Breast epithelium (tissue), 4 donors: Measurements from ENCODE around the gene CNNM3. TPM values are rescaled to one million over a fixed set of nuclear protein-coding genes. Genes with fewer than 3 reads are reported as not detected.
A peak's percentile ranks its signal among the peaks of the same experiment; 100 is the strongest.

Experiments used
- DNase-seq, 2 donors: peaks; one replicate each; pipeline ENCODE4 v3.0.0-alpha.2; 2019; ENCODE audit warnings: low spot score in 2 of 2
- H3K27ac ChIP-seq, 2 donors: fragments of 200-600 bp; sonication (generic) in 1 of 2; one replicate each; pipeline ENCODE4 v1.5.1; 2016 to 2019; ENCODE audit warnings: mild to moderate bottlenecking in 1 of 2
- H3K27me3 ChIP-seq, 2 donors: fragments of 200-600 bp; sonication (generic) in 1 of 2; one replicate each; pipeline versions ENCODE4 v1.5.1 to v1.6.0; 2017 to 2019; ENCODE audit warnings: control low read depth in 1 of 2, mild to moderate bottlenecking in 1 of 2
- H3K36me3 ChIP-seq: fragments of 200-600 bp; one replicate; pipeline ENCODE4 v1.5.1; 2019
- H3K4me1 ChIP-seq, 2 donors: fragments of 200-600 bp; sonication (generic); one replicate each; pipeline ENCODE4 v1.5.1; 2016 to 2019; ENCODE audit warnings: control low read depth in 1 of 2
- H3K4me3 ChIP-seq, 3 donors: fragments of 200-600 bp; sonication (generic); 1 replicate in 2 of 3; 2 replicates in 1 of 3; pipeline ENCODE4 v1.5.1; 2016 to 2019; ENCODE audit warnings: mild to moderate bottlenecking in 3 of 3, moderate library complexity in 2 of 3
- H3K9me3 ChIP-seq, 2 donors: fragments of 200-600 bp; sonication (generic) in 1 of 2; one replicate each; pipeline ENCODE4 v1.5.1; 2016 to 2019; ENCODE audit warnings: control low read depth in 1 of 2
- POLR2A ChIP-seq: fragments of 450-650 bp; IDR thresholded peaks from one replicate; pipeline ENCODE4 v1.6.1; 2016; ENCODE audit warnings: antibody characterized with exemption, mild to moderate bottlenecking, moderate library complexity
- POLR2AphosphoS5 ChIP-seq, 3 donors: sonication (generic); formaldehyde crosslinking; IDR thresholded peaks; one replicate each; pipeline ENCODE4 v1.6.1; 2017; ENCODE audit warnings: antibody characterized with exemption in 3 of 3
- intact Hi-C: fragments of 100-400 bp; cut with DNase I; formaldehyde crosslinking; loops from one replicate; pipeline ENCODE4 v1.15.1; 2023; ENCODE audit warnings: low total_unique reads
- total RNA-seq, 3 donors: library from RNA; depleted of rRNA; stranded (reverse); fragments of >200 nt; gene quantifications; one replicate each; pipeline ENCODE4 v1.1.0, GENCODE V29; 2016
- TF ChIP-seq, protein P1 (sequence below), 3 donors: fragments of 450-650 bp; IDR thresholded peaks; one replicate each; pipeline ENCODE4 v1.5.1; 2016 to 2017; ENCODE audit warnings: antibody characterized with exemption in 3 of 3, mild to moderate bottlenecking in 3 of 3, moderate library complexity in 3 of 3

CNNM3 gene
- total RNA-seq, result 10 to 100 TPM in 2 of 3 donors, 1 to 10 TPM in 1; 7.5 to 13.8 (median 11.8) TPM

DNA sequence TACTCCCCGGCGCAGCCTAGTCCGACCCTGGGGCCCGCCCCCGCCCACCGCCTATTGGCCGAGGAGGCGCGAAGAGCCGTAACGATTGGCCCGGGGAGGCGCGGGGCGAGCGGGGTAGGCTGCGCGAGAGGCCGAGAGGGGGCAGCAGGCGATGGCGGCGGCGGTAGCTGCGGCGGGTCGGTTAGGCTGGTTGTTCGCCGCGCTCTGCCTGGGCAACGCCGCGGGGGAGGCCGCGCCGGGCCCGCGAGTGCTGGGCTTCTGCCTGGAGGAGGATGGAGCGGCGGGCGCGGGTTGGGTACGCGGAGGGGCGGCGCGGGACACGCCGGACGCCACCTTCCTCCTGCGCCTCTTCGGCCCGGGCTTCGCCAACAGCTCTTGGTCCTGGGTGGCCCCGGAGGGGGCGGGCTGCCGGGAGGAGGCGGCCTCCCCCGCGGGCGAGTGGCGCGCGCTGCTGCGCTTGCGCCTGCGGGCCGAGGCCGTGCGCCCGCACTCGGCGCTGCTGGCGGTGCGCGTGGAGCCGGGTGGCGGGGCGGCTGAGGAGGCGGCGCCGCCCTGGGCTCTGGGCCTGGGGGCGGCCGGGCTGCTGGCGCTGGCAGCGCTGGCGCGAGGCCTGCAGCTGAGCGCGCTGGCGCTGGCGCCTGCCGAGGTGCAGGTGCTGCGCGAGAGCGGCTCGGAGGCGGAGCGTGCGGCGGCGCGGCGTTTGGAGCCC, at the start of gene CNNM3:
TSS of gene CNNM3 (plus strand) at position 142 of the 709 bp plus-strand sequence. CDS start at position 152, 10 bp downstream.
- Histone ChIP-seq H3K27ac (peak within 1 kb of the TSS; percentile 90 to 93), H3K36me3 (no peaks in the 10 kb centered on the region), H3K9me3 (no peaks in the 10 kb centered on the region), H3K4me3 (peak within 1 kb of the TSS; percentile 78 to 97 (median 84)), H3K27me3 (no peaks in the 10 kb centered on the region), H3K4me1 (peaks cover 14 to 18% of the 10 kb centered on the region in 2 donors)
- intact Hi-C loops, result no loop called here
- DNase-seq, result peak; percentile 94 to 96
- TF ChIP-seq, protein P1, sequence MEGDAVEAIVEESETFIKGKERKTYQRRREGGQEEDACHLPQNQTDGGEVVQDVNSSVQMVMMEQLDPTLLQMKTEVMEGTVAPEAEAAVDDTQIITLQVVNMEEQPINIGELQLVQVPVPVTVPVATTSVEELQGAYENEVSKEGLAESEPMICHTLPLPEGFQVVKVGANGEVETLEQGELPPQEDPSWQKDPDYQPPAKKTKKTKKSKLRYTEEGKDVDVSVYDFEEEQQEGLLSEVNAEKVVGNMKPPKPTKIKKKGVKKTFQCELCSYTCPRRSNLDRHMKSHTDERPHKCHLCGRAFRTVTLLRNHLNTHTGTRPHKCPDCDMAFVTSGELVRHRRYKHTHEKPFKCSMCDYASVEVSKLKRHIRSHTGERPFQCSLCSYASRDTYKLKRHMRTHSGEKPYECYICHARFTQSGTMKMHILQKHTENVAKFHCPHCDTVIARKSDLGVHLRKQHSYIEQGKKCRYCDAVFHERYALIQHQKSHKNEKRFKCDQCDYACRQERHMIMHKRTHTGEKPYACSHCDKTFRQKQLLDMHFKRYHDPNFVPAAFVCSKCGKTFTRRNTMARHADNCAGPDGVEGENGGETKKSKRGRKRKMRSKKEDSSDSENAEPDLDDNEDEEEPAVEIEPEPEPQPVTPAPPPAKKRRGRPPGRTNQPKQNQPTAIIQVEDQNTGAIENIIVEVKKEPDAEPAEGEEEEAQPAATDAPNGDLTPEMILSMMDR (IDR thresholded peaks at IDR 0.05), result peak; percentile 52 to 73 (median 70)
- TF ChIP-seq POLR2AphosphoS5 (IDR thresholded peaks at IDR 0.05) (peak; percentile 62 to 80 (median 71)), POLR2A (no peak)

DNA sequence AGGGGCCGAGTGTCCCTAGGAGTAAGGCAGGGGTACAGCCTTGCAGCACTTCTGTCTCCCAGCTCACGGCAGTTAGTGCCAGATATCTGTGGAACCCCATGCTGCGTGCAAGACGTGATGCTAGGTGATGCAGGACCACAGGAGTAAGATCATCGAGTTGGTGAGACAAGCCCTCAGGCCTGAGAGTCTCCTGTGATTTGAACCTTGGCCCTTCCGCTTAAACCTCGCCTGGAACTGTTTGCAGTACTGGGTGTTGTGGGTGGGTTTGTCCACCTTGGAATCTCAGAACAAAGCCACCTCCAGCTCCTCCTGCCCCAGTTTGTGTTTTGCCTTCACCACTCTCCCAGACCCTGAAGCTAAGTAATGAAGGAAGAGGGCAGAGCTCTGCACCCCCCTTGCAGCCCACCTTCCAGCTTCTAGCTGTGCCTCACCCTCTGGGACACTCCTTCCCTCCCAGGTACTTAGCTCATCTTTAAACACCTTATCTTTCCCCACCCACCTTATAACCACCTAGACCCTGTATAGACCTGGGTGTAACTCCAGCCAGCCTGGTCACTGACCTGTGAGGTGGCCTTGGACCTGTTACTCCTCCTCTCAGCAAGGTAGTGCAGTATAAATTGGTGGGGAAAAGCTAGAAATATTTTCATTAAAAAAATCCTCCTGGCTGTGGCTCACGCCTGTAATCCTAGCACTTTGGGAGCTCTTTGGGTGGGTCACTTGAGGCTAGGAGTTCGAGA, 48.8 kb upstream of the CNNM3 start:
- TF ChIP-seq POLR2AphosphoS5 (IDR thresholded peaks at IDR 0.05) (no peak), POLR2A (no peak)
- TF ChIP-seq, protein P1 (IDR thresholded peaks at IDR 0.05), result no peak
- no peaks in the 10 kb centered on the region for H3K36me3 ChIP-seq
- no peaks in the 10 kb centered on the region for H3K9me3 ChIP-seq
- H3K4me1 ChIP-seq, result peaks cover 0 to 23% of the 10 kb centered on the region in 2 donors
- no peak overlapping the region for H3K27ac ChIP-seq
- no peak overlapping the region for H3K4me3 ChIP-seq
- DNase-seq, result no peak
- H3K27me3 ChIP-seq, result no peaks in the 10 kb centered on the region
- intact Hi-C loops, result no loop called here

DNA sequence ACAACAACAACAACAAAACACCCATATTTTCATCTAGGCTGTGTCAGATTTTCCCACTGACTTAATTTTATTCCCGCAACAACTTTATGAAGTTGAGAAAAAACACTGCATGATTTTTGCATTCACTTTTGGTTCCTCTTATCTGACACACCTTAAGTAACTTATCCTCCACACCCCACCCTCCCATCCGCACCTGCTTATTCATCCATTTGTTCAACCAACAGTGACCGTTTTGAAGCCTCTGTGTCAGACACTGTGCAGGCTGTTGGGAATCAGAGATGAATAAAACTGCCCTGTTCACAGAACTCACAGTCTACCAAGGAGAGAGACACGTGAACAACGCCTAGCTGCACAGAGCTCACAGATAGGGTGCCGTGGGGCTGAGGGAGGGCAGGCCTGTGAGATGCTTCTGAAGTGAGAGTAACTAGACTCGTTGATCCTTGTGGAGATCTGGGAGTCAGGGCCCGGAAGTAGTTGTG, 47.9 kb upstream of the CNNM3 start:
- Histone ChIP-seq H3K9me3 (no peaks in the 10 kb centered on the region), H3K27ac (no peak overlapping the region), H3K36me3 (no peaks in the 10 kb centered on the region), H3K4me3 (no peak overlapping the region), H3K4me1 (peaks cover 0 to 24% of the 10 kb centered on the region in 2 donors), H3K27me3 (no peaks in the 10 kb centered on the region)
- TF ChIP-seq POLR2A (no peak), POLR2AphosphoS5 (IDR thresholded peaks at IDR 0.05) (no peak)
- TF ChIP-seq, protein P1 (IDR thresholded peaks at IDR 0.05), result no peak
- intact Hi-C loops, result no loop called here
- no peak for DNase-seq

DNA sequence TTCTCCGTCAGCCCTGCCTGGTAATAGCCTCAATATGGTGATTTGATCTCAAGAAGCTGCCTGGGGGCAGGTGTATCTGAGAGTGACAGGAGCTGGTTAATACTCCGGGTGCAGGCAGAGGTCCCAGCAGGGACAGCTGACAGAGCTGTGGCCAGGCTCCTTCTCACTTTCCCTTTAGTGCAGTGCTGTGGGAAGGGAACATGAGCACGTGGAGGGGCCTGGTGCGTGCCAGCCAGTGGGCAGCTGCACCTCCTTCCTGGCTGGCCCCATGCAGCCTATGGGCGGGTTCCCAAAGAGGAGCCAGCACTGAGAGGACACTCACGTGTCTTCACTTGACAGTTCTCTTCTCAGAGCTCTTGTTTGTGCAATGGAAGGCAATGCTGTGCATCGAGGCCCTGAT, 46.3 kb upstream of the CNNM3 start:
- no peak overlapping the region for H3K4me3 ChIP-seq
- peak; percentile 81 to 84 for DNase-seq
- H3K36me3 ChIP-seq, result no peaks in the 10 kb centered on the region
- H3K27ac ChIP-seq, result peak overlapping the region in 1 of 2 donors; percentile 55
- no peaks in the 10 kb centered on the region for H3K9me3 ChIP-seq
- no peak for TF ChIP-seq POLR2A
- peaks cover 0 to 19% of the 10 kb centered on the region in 2 donors for H3K4me1 ChIP-seq
- intact Hi-C loops, result loop anchor here (5.0 kb wide), 1 partner anchor 192 kb away; no protein-coding TSS in a partner anchor
- no peaks in the 10 kb centered on the region for H3K27me3 ChIP-seq

DNA sequence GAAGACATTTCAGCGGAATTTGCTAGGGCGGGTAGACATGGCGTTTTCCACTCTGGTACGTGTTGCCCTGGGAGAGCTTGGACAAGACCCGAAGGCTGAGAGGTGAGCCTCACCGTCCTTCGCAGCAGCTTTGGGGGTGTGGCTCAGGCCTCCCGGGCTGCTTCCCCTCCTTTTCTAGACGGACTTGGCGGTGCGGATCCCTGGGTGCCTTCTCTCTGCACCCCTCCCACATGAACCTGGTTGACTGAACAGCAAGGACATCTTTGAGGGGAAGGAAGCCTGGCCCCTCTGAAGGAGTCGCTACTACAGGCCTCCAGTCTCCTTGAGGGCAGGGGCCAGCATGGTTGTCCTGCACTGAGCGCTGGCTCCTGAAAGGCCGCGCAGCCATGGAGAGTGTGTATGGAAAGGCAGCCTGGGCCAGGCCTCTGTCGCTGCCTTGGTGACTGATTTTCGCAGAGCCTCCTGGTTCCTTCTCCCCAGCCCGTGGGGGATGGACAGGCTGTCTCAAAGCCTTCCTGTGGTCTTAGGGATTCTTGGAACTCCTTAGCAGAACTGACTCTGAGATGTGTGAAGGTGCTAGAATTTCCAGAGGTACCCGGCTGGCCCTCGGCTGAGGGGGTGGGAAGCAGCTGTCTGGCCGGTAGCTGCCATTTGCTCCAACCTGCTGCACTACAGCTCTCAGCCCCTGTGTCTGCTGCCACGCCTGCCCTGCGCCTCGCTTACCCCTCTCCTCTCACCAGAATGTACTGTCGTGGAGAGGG, 45.4 kb upstream of the CNNM3 start:
- no peak for DNase-seq
- TF ChIP-seq, protein P1 (IDR thresholded peaks at IDR 0.05), result no peak
- no peak for TF ChIP-seq POLR2A
- no peak for TF ChIP-seq POLR2AphosphoS5 (IDR thresholded peaks at IDR 0.05)
- Histone ChIP-seq H3K27ac (peak overlapping the region; percentile 35 to 55), H3K9me3 (no peaks in the 10 kb centered on the region), H3K36me3 (no peaks in the 10 kb centered on the region), H3K4me1 (peaks cover 0 to 19% of the 10 kb centered on the region in 2 donors), H3K4me3 (no peak overlapping the region), H3K27me3 (no peaks in the 10 kb centered on the region)
- intact Hi-C loops, result loop anchor here (5.0 kb wide), 1 partner anchor 192 kb away; no protein-coding TSS in a partner anchor
